Keratinocyte (primary cell): Measurements from ENCODE around the gene GPRIN1.

Source experiments
- CTCF ChIP-seq, 3 experiments: IDR thresholded peaks in 1 of 3; conservative IDR thresholded peaks in 1 of 3; optimal IDR thresholded peaks in 1 of 3; 2 replicates in 2 of 3; 3 replicates in 1 of 3; pipeline versions ENCODE3 to v1.5.1; 2011; ENCODE audit warnings: low read length in 3 of 3, mild to moderate bottlenecking in 3 of 3, moderate library complexity in 2 of 3, control low read depth in 1 of 3, inconsistent platforms in 1 of 3; ENCODE audit not compliant: insufficient read depth in 2 of 3; ENCODE audit errors: extremely low read depth in 1 of 3
- EZH2 ChIP-seq: IDR thresholded peaks from one replicate; pipeline ENCODE4 v1.6.1; 2012; ENCODE audit warnings: inconsistent platforms, mild to moderate bottlenecking, low read length, moderate library complexity

GRCh38 chr5:176646707-176647029 is 36.7 kb upstream of the GPRIN1 start:
- TF ChIP-seq EZH2 = no peak
- TF ChIP-seq CTCF (optimal IDR thresholded peaks at IDR 0.05 in 1 of 3, IDR thresholded peaks at IDR 0.05 in 1 of 3, conservative IDR thresholded peaks at IDR 0.05 in 1 of 3; ENCODE audit: extremely low read depth in 1 of 3, insufficient read depth in 2 of 3, low read length in 3 of 3) = no peak
